GM23248 (cell line): ENCODE data around the gene MAT2A.

ENCODE experiments used
- EZH2 ChIP-seq: fragments of 200-600 bp; sonication (generic); IDR thresholded peaks from 2 replicates; pipeline ENCODE4 v1.6.1; 2018; ENCODE audit warnings: antibody characterized with exemption, mild to moderate bottlenecking; ENCODE audit not compliant: insufficient read depth, poor library complexity, severe bottlenecking
- EZH2phosphoT487 ChIP-seq: fragments of 200-600 bp; sonication (generic); IDR thresholded peaks from 2 replicates; pipeline ENCODE4 v1.6.1; 2018; ENCODE audit warnings: antibody characterized with exemption, moderate library complexity, mild to moderate bottlenecking, low read depth; ENCODE audit not compliant: insufficient read depth

- no peak for TF ChIP-seq EZH2phosphoT487
- TF ChIP-seq EZH2, result no peak
Observed at GRCh38 chr2:85522090-85522647, 16.8 kb upstream of the MAT2A start.
